Breast epithelium (tissue), 3 donors: Measurements from ENCODE around the gene ACKR4.

Experiments
- POLR2A ChIP-seq: fragments of 450-650 bp; IDR thresholded peaks from one replicate; pipeline ENCODE4 v1.6.1; 2016; ENCODE audit warnings: antibody characterized with exemption, mild to moderate bottlenecking, moderate library complexity
- POLR2AphosphoS5 ChIP-seq, 3 donors: sonication (generic); formaldehyde crosslinking; IDR thresholded peaks; one replicate each; pipeline ENCODE4 v1.6.1; 2017; ENCODE audit warnings: antibody characterized with exemption in 3 of 3
- TF ChIP-seq, protein P1 (sequence below), 3 donors: fragments of 450-650 bp; IDR thresholded peaks; one replicate each; pipeline ENCODE4 v1.5.1; 2016 to 2017; ENCODE audit warnings: antibody characterized with exemption in 3 of 3, mild to moderate bottlenecking in 3 of 3, moderate library complexity in 3 of 3

DNA sequence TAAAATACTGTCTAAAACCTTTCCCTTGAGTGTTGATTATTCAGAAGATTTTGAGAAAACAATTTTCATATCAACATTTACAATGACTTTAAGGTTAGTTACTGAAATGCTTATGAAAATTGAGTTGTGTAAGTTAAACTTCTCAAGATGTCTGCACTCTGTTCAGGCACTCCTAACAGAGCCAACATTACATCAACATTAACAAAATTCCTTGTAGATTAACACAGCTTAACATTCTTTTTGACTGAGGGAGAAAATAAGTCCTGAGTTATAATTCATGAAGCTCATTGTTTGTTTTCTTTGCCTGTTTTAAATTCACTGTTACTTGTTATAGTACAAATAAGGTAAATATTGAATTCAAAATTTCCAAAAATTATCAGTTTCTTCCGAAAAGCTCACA is 9.0 kb downstream of the ACKR4 start:
- TF ChIP-seq POLR2A (no peak), POLR2AphosphoS5 (IDR thresholded peaks at IDR 0.05) (no peak)
- TF ChIP-seq, protein P1, sequence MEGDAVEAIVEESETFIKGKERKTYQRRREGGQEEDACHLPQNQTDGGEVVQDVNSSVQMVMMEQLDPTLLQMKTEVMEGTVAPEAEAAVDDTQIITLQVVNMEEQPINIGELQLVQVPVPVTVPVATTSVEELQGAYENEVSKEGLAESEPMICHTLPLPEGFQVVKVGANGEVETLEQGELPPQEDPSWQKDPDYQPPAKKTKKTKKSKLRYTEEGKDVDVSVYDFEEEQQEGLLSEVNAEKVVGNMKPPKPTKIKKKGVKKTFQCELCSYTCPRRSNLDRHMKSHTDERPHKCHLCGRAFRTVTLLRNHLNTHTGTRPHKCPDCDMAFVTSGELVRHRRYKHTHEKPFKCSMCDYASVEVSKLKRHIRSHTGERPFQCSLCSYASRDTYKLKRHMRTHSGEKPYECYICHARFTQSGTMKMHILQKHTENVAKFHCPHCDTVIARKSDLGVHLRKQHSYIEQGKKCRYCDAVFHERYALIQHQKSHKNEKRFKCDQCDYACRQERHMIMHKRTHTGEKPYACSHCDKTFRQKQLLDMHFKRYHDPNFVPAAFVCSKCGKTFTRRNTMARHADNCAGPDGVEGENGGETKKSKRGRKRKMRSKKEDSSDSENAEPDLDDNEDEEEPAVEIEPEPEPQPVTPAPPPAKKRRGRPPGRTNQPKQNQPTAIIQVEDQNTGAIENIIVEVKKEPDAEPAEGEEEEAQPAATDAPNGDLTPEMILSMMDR (IDR thresholded peaks at IDR 0.05) = no peak
